ENCODE measurements around the gene CHRNB1.
A peak's percentile ranks its signal among the peaks of the same experiment; 100 is the strongest.
"Not testable (repeated sequence)": the region's sequence is repeated elsewhere in the genome, so short reads cannot be mapped to it uniquely, and the experiment has no call there.

Gene CHRNB1

DNA sequence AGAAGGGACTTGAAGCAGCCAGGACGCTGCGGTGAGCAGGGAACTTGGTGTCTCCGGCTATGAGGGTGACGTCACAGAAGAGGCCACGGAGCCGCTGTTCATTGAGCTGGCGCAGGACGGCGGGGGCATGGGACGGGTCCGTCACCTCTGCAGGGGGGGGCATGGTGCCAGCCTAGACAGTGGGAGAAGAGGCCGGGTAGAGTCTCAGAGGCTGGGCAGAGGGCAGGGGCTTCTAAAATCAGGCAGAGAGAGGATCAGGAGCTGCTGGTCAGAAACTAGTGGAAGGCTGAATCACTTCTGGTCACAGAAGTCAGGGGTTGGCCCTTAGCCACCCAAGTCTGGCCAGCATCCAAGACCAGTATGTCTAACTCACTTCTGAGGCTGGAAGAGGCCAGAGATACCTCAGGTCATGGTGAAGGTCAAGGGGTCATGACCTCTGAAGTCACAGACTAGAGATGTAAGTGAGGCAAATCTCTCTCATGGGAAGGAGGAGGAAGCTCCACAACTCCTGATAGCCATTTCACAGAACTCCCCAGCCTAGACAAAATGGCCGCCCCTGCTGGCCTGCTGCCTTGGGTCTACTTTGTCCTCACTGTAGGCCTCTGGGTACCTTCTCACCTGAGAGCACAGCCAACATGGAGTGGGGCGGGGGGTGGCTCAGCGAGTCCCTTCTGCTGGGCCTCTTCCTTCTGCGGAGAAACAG lies 21.9 kb downstream of the CHRNB1 start:
- no peak for DNase-seq (ENCODE audit: low read depth in 4 of 4, low spot score in 1 of 4)

DNA sequence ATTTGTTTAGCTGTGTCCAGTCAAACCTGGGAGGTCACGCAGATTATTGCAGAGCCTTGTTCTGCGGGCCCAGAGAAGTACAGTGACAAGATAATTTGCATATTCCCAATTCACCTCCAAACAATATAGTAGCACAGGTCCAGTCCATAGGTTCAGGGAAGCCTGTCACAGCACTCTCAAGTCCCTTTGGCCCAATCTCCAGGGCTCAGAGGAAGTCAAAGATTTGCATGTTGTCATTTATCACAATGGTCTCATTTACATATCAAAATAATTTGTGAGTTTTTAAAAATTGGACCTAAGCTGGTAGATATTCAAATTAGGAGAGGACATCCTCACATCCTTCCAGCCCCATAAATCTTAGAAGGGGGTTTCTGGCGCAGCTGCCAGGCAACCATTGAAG lies 22.6 kb downstream of the CHRNB1 start:
- DNase-seq (ENCODE audit: low read depth in 4 of 4, low spot score in 1 of 4), result no peak

DNA sequence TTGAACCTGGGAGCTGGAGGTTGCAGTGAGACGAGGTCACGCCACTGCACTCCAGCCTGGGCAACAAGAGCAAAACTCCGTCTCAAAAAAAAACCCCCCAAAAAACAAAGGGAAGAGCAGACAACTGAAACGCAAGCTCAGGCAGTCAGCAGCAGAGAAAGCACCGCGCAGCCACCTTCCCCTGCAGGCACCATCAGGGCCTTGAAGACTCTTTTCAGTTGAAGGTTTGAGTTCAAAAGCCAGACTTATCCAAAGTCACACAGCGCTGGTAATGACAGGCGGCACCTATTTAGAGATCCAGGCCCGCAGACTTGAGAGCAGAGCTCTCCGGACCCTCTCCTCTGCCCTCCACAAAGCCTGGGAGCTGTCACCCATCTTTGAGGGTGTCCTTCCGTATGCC lies 23.4 kb downstream of the CHRNB1 start:
- no peak for DNase-seq (ENCODE audit: low read depth in 4 of 4, low spot score in 1 of 4)

DNA sequence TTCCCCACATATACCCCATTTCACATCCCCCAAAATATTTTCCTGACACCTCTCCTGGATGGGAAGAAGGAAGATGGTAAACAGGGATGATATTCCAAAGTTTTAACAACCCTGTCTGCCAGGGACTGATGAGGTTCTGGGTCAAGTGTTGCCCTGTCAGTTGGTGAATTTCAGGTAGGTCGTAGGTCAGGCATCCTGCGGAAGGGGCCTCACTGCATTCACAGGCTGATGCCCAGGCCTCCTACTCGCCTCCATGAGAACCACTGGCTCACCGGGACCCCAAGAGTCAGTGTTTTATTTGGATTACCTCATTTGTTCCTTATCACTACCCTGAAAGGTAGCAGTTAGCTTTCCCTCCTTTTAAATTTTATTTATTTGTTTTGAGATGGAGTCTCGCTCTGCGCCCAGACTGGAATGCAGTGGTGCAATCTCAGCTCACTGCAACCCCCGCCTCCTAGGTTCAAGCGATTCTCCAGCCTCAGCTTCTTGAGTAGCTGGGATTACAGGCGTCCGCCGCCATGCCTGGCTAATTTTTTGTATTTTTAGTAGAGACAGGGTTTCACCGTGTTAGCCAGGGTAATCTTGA lies 24.0 kb downstream of the CHRNB1 start:
- DNase-seq (ENCODE audit: low read depth in 4 of 4, low spot score in 1 of 4), result no peak

DNA sequence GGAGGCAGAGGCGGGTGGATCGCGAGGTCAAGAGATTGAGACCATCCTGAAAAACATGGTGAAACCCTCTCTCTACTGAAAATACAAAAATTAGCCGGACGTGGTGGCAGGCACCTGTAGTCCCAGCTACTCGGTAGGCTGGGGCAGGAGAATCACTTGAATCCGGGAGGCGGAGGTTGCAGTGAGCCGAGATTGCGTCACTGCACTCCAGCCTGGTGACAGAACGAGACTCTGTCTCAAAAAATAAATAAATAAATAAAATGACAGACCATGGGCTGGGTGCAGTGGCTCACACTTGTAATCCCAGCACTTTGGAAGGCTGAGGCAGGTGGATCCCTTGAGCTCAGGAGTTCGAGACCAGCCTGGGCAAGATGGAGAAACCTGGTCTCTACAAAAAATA lies 25.0 kb downstream of the CHRNB1 start:
- not testable (repeated sequence) for DNase-seq (ENCODE audit: low read depth in 4 of 4, low spot score in 1 of 4)

DNA sequence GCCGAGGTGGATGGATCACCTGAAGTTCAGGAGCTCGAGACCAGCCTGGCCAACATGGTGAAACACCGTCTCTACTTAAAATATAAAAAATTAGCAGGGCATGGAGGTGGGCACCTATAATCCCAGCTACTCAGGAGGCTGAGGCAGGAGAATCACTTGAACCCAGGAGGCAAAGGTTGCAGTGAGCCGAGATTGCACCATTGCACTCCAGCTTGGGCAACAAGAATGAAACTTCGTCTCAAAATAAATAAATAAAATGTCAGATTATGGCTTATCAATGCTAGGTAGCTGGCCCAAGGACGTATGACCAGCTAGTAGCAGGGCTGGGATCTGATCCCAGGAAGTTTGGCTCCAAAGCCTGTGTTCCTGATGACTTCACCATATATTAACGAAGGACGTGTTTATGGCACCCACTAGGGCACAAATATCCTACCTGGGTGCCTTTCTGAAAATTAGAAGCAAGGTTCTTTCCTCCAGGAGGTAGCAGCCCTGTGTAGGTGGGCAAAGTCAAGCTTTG lies 25.7 kb downstream of the CHRNB1 start:
- DNase-seq (ENCODE audit: low read depth in 4 of 4, low spot score in 1 of 4), result not testable (repeated sequence)

DNA sequence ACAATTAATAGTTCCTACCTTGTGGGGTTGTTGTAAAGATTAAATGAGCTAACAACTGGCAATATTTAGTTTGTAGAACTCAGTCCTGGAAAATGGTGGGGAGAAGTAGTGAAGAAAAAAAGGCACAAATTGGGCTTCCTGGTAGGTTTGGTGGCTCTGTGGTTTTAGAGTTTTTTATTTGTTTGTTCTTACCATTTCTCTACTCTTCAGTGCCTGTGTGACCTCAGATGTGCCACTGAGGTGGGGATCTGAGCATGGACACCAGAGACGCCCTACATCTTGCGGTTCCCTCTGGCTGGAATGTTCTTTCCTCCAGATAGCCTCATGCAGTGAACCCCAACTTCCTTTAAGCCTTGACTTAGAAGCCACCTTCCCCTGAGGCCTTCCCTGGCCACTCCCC lies 26.9 kb downstream of the CHRNB1 start:
- no peak for DNase-seq (ENCODE audit: low read depth in 4 of 4, low spot score in 1 of 4)

DNA sequence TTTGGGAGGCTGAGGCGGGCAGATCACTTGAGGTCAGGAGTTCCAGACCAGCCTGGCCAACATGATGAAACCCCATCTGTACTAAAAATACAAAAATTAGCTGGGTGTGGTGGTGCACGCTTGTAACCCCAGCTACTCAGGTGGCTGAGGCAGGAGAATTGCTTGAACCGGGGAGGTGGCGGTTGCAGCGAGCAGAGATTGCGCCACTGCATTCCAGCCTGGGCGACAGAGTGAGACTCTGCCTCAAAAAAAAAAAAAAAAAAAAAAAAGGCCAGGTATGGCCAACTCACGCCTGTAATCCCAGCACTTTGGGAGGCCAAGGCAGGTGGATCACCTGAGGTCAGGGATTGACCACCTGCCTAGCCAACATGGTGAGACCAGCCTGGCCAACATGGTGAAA lies 29.9 kb downstream of the CHRNB1 start:
- not testable (repeated sequence) for DNase-seq (ENCODE audit: low read depth in 4 of 4, low spot score in 1 of 4)

DNA sequence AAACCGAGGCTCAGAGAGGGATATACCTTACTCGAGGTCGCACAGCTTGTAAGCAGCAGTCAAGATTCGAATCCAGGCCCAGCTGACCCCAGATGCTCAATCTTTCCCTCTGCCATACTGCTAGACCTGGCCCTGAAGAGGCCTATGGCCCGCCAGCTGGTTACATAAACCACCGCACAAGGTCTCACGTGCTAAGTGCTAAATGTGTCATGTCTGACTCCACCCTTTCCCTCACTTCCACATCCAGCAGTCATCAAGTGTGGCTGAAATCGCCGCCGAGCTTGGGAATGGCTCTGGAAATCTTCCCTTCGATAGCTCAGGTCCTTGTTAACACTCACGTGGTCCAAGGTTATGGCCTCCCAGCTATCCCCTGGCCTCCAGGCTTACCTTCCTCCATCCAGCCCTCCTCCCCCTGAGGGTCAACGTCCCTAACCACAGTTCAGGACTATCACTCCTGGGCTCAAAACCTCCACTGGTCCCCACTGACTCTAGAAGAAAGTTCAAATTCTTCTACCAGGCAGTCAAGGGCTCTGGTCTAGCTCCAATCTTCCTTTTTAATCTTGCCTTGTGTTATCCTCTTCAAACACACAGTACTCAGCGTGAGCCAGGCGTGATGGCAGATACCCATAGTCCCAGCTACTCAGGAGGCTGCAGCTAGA lies 31.0 kb downstream of the CHRNB1 start:
- DNase-seq (ENCODE audit: low read depth in 4 of 4, low spot score in 1 of 4), result no peak

DNA sequence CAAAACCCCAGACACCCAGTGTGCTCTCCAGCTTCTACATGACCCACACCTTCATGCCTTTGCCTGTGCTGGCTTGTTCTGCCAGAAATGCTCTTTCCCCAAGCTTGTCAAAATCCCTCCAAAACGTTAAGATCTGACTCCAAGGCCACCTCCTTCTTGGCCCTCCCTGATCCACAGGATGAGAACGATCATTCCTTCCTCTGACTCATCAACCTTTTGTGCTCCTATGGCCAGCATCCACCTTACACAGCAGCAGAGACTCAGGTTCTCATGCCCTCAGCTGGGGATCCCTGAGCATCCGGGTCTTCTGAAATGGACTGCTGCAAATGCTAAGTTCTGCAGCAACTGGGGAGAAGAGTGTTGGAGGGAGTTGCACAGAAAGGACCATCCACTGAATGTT lies 31.6 kb downstream of the CHRNB1 start:
- DNase-seq (ENCODE audit: low read depth in 4 of 4, low spot score in 1 of 4), result no peak

DNA sequence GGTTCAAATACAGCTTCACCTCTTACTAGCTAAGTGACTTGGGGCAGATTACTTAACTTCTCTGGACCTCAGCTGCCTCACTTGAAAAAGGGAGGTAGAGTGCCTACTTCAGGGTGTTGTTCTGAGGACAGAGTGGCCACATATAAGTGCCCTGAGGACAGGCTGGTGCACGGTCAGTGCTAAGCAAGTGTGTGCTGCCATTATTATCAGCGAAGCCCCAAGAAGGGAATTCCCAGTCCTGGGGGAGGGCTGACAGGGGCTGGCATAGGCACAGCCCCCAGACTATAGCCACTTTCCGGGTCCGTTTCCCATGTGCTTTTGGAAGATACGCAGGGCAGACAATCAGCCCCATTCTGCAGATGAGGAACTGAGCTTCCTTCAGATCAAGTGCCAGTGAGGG lies 32.1 kb downstream of the CHRNB1 start:
- DNase-seq (ENCODE audit: low read depth in 4 of 4, low spot score in 1 of 4), result no peak

DNA sequence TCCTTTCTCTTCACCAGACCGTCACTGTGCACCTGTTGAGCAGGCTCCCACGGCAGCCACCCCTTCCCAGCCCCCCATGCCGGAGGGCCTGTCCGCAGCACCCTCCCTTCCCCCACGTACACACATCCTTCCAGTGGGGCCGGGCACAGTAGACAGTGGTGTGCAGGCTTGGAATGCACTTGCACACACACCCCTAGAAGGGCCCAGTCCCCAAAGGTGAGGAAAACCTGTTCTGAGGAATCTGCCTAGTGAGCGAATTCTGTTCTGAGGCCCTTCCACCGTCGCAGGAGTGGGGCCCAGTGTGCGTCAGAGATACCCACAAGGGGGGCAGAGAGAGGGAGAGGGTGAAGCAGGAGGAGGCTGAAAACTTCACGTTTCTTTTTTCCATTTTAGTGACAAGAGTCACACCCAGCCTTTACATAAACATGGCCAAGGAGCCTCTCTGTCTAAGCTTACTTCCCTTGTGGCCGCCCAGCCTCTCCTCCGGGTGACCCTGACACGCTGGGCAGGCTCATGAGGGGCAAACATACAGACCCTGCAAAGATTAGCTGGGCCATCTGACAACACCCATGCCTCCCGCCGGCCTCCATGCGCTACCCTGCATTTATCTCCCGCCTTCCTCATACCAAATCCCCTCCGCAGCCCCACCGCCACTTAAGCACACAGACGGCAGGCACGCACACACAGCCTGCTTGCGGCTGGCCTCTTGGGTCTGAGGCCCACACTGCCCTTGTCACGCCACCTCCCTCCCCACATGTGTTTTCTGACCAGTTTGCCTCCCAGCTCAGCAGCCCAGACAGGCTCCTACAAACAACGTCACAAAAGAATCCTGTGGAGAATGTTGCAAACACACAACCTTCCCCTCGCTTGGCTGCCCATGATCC lies 32.8 kb downstream of the CHRNB1 start:
- DNase-seq (ENCODE audit: low read depth in 4 of 4, low spot score in 1 of 4), result peak in 1 of 4 experiments; percentile 26

DNA sequence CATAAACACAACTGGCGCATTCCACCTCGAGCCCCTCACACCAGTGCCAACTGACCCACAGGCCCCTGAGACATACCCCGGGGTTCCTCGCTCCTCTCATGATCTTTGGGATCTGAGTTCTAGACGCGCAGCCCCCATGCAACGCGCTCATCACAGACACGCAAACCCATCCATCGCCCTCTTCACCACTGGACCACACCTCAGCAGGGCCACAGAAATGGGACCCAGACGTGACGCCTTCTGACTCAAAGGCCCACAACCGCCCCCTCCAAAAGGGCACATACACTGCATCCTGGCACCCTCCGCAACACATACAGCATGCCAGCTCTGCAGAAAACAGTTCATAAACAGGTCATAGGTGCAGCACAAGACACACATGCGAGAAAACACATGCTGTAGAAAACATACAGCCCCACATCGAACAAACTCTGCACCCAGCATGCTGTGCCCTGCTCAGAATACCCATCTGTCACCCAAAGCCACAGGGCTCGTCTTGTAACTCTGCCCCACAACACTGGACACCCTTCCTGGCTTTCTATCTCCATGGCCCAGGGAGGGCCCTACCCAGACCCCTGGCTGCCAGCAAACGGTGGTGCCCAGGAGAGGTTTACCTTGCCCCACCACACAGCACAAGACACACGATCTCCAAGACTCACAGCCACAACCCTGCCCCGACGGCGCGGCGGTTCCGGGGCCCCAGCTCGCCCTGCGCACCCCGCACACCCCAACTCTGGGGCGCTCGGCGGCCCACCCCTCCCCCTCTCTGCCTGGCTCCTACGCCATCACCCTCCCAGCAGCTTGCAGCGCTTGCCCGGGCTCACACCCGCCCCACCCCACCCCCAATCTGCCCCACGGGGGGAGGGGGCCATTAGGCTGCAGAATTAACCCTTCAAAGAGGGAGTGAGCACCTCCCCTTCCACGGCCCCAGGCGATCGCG lies 33.7 kb downstream of the CHRNB1 start:
- peak in 3 of 4 experiments; percentile 24 to 41 (median 35) for DNase-seq (ENCODE audit: low read depth in 4 of 4, low spot score in 1 of 4)

DNA sequence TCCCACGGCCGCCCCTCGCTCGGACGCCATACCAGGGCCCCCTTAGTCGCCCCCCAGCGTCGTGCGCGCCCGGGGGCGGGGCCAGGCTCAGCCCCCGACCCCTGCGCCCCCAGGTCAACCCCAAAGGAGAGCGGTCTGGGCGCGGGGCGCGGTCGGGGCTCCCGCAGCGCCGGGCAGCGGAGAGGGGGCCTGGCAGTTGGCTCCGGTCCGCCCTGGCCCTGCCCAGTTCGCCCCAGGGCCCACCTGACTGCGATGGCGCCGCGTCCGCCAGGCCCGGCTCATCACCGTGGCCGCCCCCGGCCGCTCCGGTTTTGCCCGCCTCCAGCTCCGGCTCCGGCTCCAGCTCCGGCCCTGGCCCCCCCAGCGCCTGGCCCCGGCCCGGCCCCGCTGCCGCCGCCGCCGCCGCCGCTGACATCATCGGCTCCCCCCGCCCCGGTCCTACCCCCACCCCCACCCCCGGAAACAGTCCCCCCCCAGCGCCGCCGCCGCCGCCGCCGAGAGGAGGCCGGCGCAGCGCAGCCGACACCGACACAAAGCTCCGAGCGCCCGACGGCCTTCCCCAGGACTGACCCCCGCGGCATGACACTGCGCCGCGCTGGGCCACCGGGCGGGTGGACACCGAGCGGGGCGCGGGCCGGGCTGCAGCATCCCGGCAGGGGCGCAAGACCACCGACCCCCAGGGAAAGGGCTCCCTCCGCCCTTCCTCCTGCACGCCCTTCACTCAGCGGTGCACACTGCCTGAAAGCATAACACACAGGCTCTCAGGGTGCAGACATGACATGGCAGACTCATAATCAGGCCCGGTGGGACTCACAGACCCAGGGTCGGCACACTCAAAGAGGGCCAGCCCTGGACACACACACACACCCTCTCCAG lies 34.6 kb downstream of the CHRNB1 start, which contains the start of gene ZBTB4:
Gene ZBTB4 (minus strand): TSS at position 419 of the 876 bp plus-strand sequence. CDS start 12,830 bp downstream, outside the sequence.
- DNase-seq (ENCODE audit: low read depth in 4 of 4, low spot score in 1 of 4), result peak in 3 of 4 experiments; percentile 36 to 43 (median 40)

DNA sequence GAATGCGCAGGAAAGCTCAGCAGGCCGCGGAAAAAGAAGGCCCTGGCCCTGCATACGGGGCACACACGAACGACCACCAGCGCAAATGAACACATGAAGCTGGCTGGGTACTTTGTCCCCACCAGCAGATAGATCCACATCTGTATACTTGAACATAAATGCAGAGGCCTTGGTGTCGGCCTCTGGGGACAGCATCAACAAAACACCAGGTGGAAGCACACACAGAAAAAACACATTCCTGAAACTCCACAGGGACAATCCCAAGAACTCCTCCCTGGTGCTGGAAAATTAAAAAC lies 35.2 kb downstream of the CHRNB1 start:
- no peak for DNase-seq (ENCODE audit: low read depth in 4 of 4, low spot score in 1 of 4)

DNA sequence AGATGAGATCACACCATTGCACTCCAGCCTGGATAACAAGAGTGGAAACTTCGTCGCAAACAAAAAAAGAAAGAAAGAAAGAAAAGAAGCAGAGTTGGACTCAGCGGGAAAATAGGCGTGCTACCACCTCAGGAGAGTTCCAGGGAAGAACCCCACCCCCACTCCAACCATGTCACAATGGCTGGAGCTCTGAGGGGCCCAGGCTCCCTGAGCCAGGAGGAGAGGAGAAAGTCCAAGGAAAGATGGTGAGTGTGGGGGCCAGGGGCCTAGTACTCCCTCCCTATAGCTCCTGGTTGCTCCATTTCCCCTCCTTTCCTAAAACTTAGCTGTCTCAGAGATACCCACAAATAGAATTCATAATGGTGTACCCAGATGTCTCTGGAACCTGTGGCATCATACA lies 36.4 kb downstream of the CHRNB1 start, which contains the start of gene SLC35G6:
Gene SLC35G6 (plus strand): TSS at position 172 of the 400 bp plus-strand sequence. CDS start 71 bp downstream, at position 243.
- not testable (repeated sequence) for DNase-seq (ENCODE audit: low read depth in 4 of 4, low spot score in 1 of 4)

DNA sequence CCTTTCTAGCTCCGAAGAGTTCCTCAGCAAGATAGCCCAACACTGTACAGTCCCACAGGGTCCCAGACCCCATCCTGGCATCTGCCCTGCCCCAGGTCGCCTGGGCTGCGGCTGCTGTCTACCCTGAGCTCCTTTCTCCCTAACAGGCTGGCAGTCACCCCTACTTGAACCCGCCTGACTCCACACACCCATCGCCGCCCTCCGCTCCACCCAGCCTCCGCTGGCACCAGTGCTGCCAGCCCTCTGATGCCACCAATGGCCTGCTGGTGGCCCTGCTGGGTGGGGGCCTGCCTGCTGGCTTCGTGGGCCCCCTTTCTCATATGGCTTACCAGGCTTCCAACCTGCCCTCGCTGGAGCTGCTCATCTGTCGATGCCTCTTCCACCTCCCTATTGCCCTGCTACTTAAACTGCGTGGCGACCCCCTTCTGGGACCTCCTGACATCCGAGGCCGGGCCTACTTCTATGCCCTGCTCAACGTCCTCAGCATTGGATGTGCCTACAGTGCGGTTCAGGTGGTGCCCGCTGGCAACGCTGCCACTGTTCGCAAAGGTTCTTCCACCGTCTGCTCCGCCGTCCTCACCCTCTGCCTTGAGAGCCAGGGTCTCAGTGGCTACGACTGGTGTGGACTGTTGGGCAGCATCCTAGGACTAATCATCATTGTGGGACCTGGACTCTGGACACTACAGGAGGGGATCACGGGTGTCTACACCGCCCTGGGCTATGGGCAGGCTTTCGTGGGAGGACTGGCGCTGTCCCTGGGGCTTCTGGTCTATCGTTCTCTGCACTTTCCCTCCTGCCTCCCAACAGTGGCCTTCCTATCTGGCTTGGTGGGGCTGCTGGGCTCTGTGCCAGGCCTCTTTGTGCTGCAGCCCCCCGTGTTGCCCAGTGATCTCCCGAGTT lies 37.2 kb downstream of the CHRNB1 start:
- DNase-seq (ENCODE audit: low read depth in 4 of 4, low spot score in 1 of 4), result not testable (repeated sequence)

DNA sequence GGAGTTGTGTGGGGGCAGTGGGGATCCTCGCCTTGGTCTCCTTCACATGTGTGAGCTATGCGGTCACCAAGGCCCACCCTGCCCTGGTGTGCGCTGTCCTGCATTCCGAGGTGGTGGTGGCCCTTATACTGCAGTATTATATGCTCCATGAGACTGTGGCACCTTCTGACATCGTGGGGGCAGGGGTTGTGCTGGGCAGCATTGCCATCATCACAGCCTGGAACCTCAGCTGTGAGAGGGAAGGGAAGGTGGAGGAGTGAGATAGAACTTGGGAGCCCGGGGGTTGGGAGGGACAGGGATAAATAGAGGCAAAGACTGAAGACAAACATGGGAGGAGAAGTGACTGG lies 37.9 kb downstream of the CHRNB1 start:
- not testable (repeated sequence) for DNase-seq (ENCODE audit: low read depth in 4 of 4, low spot score in 1 of 4)
